GM18873 (cell line): ENCODE results near the gene MYO9A.
"Not testable (repeated sequence)": the region's sequence is repeated elsewhere in the genome, so short reads cannot be mapped to it uniquely, and the experiment has no call there.

Source experiments
- ATAC-seq: cut with Tn5 transposase; IDR thresholded peaks from one replicate; pipeline ENCODE4 v1.9.1; 2021; ENCODE audit warnings: mild to moderate bottlenecking, moderate library complexity, moderate number of reproducible peaks; ENCODE audit not compliant: unreplicated experiment, low FRiP score

MYO9A gene

DNA sequence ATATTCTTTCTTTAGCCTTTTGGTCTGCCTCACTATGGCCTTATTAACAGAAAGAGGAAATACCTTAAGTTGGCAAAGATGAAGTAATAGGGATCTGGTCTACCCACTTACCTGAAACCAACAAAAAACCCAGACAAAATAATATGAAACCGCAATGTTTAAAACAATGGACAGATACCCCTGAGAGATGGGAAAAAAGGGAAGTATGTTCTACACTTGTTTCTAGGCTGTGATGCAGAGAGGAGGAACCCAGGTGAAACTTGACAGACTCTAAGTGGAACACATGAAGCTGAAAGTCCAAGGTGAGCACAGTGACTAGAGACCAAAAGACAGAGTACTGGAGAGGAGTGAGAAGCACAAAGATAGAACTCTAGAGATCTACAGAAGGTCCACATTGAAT lies 229.2 kb downstream of the MYO9A start:
- no peak for ATAC-seq

DNA sequence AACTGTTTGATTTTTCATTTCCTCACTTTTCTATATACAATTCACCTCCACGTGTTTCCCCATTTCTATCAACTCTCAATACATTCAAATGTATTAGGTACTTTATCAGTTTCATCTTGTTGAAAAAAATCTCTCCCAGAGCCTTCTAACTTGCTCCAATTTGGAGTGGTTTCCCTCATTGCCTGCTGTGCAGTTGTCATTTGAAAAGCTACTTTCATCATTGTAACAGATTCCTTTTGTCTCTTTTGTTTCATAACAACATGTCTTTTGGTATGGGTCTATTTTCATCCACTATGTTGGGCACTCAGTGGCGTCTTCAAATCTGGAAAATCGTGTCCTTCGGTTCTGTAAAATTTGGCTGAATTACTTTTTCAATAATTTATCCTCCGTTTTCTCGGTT lies 232.6 kb downstream of the MYO9A start:
- ATAC-seq: no peak

DNA sequence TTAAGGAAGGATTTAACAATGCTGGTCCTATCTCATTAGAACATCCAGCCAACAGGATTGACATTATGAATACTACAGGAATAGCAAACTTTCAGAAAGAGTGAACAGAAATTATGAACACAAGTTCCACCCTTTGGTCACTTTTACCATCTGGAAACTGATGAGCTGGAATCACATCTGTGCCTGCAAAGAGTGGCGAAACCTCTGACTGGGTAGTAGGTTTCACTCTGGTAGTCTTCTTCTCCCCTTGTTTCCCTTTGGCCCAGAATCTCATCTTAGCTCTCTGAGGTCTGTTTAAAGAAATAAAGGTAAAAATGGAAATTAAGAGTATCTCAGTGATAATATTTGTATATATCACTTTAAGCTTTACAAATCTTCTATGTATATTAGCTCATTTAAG lies 234.5 kb downstream of the MYO9A start:
- no peak for ATAC-seq

DNA sequence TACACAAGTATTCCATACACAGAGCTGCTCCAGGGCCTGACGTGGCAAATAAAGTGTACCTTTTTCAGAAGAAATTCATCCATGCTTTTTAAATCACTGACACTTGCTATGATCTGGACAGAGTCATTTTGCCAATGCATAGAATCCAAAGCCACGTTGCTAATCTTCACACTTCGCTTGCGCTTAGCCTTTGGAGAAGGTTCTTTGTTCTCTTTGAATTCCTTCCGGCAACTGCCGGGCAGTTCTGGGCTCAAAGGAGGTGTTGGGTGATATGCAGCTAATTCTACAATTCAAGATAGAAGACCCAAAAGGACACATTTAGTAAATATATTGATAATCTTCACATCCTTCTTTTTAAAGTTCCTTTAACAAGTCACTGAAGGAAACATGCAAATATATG lies 237.7 kb downstream of the MYO9A start:
- no peak for ATAC-seq

DNA sequence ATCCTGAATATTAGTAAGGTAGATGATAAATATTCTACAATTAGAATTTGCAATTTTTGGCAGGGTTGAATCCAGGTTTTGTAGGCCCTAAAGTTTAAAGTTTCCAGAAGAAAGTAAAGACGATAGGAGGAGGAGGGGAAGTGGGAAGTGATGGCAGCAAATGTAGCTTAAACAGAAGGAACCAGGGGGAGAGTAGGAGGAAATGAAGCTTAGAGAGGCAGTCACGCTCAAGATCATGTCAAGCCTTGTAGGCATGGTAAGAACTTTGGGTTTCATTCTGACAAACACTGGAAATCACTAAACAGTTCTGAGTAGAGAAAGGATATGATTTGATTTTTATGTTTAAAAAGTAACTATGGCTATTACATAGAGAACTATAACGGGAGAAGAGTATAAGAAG lies 243.7 kb downstream of the MYO9A start:
- no peak for ATAC-seq

DNA sequence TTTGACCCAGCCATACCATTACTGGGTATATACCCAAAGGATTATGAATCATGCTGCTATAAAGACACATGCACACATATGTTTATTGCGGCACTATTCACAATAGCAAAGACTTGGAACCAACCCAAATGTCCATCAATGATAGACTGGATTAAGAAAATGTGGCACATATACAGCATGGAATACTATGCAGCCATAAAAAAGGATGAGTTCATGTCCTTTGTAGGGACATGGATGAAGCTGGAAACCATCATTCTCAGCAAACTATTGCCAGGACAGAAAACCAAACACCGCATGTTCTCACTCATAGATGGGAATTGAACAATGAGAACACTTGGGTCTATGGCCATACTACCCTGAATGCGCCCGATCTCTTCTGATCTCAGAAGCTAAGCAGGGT lies 259.7 kb downstream of the MYO9A start:
- ATAC-seq: not testable (repeated sequence)

DNA sequence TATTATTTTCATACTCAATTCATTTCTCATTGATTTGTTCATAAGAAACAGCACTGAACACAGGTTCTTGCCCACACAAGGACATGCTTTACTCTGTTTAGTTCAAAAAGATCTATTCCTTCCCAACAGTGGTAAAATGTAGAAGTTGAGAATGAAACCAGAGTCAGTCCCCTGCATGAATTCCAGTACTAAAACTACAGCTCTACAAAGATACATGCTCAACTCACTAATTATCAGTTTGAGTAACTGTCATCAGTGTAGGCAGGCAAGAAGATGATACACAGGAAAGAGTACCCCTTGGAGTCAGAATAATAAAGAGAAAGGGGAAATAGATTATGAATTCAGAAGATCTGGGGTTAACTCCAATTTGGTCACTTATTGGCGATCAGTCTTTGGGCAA lies 264.4 kb downstream of the MYO9A start:
- no peak for ATAC-seq

DNA sequence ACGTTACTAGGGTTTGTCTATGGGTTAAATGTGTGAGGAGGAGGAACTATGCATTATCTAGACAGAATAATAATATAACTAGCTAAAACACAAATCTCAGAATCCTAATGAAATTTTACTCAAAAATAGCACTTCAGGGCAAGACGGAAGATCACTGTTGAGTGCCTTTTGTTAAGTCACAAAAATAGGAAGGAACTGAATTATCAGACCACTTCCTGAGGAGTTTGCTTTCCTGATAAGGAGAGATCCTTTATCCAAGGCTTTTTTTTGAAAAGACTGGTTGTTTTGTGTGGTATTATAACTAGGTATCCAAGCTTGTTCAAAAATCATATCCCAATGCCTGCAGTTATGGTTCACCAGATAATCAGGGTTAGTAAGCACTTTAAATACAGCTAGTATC lies 273.0 kb downstream of the MYO9A start:
- no peak for ATAC-seq

DNA sequence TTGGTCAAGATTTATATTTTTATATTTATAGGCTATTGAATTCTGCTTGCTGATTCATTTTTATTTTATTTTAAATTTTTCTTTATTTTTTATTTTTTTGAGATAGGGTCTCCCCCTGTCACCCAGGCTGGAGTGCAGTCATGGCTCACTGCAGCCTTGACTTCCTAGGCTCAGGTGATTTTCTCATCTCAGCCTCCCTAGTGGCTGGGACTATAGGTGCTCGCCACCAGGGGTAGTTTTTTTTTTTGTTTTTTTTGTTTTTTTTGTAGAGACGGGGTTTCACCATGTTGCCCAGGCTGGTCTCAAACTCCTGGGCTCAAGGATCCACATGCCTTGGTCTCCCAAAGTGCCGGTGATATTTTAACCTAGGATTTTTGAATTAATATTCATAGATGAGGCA lies 276.4 kb downstream of the MYO9A start:
- ATAC-seq: no peak

DNA sequence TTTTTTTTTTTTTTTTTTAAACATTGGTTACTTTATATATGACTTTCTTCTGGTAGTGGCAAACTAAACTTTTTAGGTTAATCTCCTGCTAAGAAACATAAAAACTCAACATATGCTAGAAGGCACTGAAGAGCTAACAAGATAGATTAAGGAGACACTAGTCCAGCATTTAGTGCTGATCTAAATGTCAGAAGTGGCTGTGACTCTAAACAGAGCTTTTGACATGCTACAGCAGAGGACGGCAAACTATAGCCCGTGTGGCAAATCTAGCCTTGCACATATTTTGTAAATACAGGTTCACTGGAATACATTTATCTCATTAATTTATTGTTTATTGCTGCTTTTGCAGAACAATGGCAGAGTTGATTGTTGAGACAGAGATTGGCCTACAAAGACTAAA lies 287.0 kb downstream of the MYO9A start:
- ATAC-seq: no peak

DNA sequence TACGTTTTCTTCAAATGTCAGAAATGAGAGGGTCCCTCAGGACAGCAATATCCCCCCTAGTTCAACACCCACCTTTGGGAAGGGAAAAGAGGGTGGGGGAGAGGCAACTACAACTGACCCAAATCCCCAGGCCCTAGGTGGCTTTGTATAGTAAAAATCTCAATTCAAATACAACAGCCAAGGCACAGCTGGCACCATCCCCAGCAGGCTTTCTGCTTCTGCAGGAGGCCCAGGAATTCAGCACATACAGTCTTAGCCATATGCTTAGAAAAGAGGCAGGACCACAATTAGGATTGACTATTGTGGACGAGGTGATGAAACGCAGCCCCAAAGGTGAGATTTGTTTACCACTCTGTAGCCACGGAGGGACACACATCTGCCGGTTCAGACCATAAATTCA lies 291.8 kb downstream of the MYO9A start:
- no peak for ATAC-seq

DNA sequence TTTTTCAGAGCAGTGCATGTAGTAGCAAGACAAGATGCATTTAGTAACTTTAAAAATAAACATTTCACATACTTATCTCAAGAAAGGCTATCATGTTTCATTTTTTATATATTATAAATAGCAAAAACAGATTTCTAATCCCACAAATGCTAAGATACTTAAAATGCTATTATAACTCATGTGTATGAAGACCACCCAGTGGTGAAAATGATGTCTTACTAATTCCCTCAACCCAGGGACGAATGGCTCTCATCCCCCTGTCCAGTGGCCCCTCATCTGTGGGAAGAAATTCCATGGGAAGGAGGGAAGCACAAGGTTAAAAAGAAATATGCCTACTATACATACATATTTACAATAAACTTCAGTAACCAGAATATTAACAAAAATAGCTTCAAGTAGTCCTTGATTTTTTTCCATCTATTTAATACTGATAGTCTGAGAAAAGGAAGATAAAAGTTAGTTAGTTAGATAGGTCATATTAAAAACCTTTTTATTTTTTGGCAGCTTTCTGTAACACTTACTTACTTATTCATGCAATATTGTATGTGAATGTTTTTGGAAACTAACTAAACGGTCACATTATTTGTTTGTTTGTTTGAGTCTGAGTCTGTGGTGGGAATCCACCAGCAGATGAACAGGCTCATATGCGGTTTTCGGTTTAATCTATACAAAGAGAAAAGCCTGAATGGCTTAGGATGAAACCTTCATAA lies 292.8 kb downstream of the MYO9A start:
- ATAC-seq: no peak

DNA sequence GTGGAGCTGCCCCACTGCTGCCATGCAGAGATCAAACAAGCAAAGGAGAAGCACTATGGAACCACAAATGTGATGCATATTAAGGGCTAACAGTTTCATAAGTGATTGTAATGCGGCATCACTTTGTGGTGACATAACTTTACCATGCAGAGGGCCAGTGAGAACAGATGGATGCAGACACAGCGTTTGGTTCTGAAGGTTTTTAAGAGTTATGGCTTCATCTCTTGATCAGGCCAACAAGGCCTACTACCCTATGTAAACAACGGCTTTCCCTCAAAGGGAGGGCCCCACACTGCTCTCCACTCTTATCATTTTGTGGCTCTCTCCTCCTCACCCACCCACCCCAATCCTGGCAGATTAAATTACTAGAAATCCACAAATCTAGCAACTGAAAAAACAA lies 294.1 kb downstream of the MYO9A start:
- ATAC-seq: no peak

DNA sequence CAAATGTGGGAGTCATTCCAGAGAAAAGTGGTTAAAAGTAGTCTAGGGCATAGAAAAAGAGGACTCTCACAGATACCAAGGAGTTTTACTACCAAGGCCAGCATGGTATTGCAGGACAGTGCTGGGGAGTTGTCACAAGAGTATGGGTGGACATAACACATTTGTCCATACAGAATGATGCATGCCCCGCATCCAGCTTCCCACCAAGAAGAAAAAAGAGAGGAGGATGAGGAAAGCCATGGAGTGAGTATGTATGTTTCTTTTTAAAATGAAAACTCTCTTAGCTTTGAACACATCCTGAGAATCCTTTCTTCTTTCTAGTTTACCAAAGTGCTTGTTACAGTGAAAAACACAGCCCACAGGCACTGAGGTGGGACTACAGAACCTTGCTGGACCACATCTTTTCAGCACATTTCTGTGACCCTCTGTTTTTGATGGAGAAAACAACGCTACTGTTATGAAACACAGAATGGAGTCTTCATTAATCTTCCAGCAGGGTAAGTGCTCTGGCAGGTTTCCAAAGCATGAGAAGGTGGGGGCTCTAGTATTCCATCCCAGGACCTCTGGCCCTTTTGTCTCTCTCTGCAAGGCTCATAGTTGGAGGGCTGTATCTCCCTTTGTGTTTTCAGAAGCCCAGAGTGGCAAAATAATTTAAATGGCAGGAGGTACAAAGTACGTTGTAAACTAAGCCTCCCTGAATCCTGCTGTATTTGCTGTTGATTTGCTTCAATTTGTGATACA lies 294.9 kb downstream of the MYO9A start:
- ATAC-seq: no peak

DNA sequence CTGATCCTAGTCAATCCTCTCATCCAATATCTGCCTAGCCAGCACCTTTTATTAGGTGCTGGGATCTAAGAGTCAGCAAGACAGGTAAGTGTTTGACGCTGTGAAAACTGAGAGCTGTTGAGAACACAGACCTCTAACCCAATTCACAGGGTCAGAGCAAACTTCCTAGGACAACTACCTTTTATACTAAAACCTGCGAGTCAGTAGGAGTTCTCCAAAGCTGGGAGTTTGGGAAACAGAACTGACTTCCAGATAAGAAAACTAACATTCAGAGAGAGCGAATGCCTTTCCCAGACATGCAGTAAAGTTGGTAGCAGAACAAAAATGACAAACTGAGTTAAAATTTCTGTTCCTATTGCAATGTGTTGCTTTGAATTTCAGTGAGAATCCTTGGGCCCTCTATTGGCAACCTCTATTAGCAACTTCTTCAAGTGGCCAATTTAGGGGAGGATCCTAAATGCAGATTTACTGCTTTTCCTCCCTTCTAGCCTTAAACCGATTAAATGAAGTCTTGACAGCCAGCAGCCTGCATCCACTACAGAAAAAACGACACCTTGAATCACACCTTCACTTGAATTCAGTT lies 296.3 kb downstream of the MYO9A start:
- ATAC-seq: no peak

DNA sequence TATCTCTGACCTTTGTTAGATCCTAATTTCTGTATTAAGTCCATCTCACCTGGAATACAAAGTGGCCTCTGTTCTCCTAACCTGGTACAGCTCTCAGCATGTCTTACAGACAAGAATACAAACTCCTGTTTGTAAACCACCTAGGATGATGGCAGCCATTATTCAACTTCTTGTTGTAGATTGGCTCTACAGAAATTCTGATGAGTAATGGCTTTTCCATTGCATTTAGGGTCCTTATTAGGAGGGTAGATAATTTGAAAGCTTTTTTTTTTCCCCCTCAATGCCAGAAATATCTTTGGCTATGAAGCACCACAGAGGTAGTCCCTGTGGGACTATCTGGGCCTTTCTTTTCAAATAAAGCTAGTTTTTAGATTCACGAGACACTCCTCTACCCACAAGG lies 297.8 kb downstream of the MYO9A start:
- ATAC-seq: no peak

DNA sequence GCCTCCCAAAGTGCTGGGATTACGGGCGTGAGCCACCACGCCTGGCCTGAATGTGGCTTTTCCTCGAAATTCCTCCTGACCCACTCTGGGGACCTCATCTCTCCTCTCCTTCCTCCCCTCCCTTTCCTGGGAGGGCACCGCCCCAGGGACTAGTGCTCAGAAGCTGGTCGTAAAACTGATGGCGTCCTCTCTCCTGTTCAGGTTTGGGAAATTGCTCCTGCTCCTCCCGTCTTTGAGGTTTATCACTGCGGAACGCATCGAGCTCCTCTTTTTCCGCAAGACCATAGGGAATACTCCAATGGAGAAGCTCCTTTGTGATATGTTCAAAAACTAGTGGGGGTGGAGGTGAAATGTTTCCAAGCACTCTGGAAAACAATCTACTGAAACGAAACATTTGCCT lies 300.6 kb downstream of the MYO9A start:
- no peak for ATAC-seq

DNA sequence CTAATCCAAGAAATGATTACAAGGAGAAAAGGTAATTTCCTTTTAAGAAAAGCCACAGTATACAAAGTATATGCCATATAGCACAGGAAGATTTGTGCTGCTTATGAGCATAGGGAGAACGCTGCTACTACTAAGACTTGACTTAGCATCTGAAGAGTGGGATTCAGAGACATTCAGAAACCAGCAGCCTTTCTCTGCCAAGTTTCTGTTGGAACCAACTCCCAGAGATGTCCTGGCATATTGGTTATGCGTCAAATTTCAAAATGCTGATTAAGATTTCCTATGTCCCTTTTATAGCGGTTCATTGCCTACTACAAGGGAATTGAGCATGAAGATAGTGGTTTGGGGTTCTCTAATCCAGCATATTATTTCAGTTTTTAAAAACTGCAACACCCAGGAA lies 302.6 kb downstream of the MYO9A start:
- no peak for ATAC-seq

DNA sequence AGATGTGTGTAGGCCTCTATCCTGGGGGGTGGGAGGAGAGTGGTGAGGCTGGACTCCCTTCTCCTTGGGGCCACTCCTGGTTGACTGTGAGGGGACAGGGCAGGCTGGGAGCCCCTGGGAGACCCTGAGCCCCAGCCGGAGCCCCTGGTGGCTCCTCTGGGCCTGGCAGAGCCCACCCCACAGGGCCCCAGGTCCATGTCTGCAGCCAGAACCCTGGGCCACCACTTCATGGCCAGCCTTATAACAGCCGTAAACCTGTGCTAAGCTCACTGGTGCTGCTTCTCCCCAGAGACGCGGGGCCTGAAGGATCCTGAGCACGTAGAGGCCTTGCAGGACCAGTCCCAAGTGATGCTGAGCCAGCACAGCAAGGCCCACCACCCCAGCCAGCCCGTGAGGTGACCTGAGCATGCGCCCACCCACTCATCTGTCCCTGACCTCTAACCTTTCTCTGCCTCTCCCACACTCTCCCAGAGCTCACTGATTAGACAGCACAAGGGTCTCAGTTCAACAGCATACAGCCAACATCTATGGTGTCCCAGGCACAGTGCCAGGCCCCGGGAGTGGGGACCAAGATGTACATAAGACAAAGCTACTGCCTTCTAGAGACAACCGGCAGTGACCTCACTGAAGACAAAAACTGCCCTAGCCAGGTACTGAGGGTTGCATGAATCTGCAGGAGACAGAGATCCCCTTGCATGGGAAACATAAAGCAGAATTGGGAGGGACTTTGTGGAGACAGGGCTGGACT lies 304.1 kb downstream of the MYO9A start:
- ATAC-seq: no peak

DNA sequence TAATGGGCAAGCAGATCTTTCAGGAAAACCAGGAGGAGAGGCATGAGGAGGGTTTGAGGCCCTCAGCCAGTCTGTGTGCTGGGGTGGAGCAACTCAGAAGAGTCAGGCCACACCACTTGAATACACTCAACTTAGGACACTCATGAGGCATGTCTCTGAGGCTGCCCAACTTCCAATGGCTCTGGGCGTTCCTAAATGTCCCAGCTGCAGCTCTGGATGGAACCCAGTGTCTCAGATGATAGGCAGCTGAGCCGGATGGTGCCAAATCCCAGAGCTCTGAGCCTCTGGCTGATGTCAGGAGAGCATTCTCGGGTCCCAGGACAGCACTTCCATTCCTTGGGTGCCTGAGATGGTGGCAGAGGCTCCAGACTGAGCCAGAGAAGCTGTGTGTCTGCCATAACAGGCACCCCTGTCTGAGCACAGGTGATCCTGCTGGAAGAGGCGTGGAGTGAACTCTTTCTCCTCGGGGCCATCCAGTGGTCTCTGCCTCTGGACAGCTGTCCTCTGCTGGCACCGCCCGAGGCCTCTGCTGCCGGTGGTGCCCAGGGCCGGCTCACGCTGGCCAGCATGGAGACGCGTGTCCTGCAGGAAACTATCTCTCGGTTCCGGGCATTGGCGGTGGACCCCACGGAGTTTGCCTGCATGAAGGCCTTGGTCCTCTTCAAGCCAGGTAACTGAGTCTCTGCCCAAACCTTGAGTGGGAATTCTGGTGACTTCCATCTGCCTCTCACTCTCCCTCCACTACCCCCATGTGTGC lies 304.8 kb downstream of the MYO9A start:
- no peak for ATAC-seq
